ENCODE data around the gene PRKCA. TPM values are rescaled to one million over a fixed set of nuclear protein-coding genes. Genes with fewer than 3 reads are reported as not detected.

Gene PRKCA
- total RNA-seq, 3 donors from 2014 or later: 5.1 to 10.5 (median 6.6) TPM

- TF ChIP-seq POLR2AphosphoS5 (IDR thresholded peaks at IDR 0.05) (no peak), POLR2A (IDR thresholded peaks at IDR 0.05) (no peak), CTCF (IDR thresholded peaks at IDR 0.05) (no peak)
- Histone ChIP-seq H3K36me3 (no peaks in the 10 kb centered on the region), H3K4me1 (no peaks in the 10 kb centered on the region), H3K9me3 (no peaks in the 10 kb centered on the region), H3K27ac (no peak overlapping the region), H3K4me3 (no peak overlapping the region), H3K27me3 (no peaks in the 10 kb centered on the region)
- intact Hi-C loops (cut with DNase I; ENCODE audit: low total_unique reads): no loop called here
- no peak for DNase-seq (ENCODE audit: low spot score in 2 of 2)
Measured at GRCh38 chr17:66725956-66726355, 423.5 kb downstream of the PRKCA start.

- no peaks in the 10 kb centered on the region for H3K36me3 ChIP-seq
- H3K27ac ChIP-seq: no peak overlapping the region
- H3K9me3 ChIP-seq: no peaks in the 10 kb centered on the region
- H3K4me1 ChIP-seq: no peaks in the 10 kb centered on the region
- H3K4me3 ChIP-seq: no peak overlapping the region
- no peaks in the 10 kb centered on the region for H3K27me3 ChIP-seq
- intact Hi-C loops (cut with DNase I; ENCODE audit: low total_unique reads): no loop called here
- DNase-seq (ENCODE audit: low spot score in 2 of 2): no peak
- TF ChIP-seq POLR2A (IDR thresholded peaks at IDR 0.05): no peak
- no peak for TF ChIP-seq CTCF (IDR thresholded peaks at IDR 0.05)
- TF ChIP-seq POLR2AphosphoS5 (IDR thresholded peaks at IDR 0.05): no peak
Measured at GRCh38 chr17:66726371-66726770, 424.0 kb downstream of the PRKCA start.

GRCh38 chr17:66726846-66727245 lies 424.4 kb downstream of the PRKCA start:
- Histone ChIP-seq H3K27ac (no peak overlapping the region), H3K4me1 (no peaks in the 10 kb centered on the region), H3K36me3 (no peaks in the 10 kb centered on the region), H3K4me3 (no peak overlapping the region), H3K9me3 (no peaks in the 10 kb centered on the region), H3K27me3 (no peaks in the 10 kb centered on the region)
- intact Hi-C loops (cut with DNase I; ENCODE audit: low total_unique reads): no loop called here
- TF ChIP-seq CTCF (IDR thresholded peaks at IDR 0.05) (no peak), POLR2AphosphoS5 (IDR thresholded peaks at IDR 0.05) (no peak), POLR2A (IDR thresholded peaks at IDR 0.05) (no peak)
- no peak for DNase-seq (ENCODE audit: low spot score in 2 of 2)

GRCh38 chr17:66727634-66728570 lies 425.5 kb downstream of the PRKCA start:
- Histone ChIP-seq H3K9me3 (no peaks in the 10 kb centered on the region), H3K27me3 (no peaks in the 10 kb centered on the region), H3K36me3 (no peaks in the 10 kb centered on the region), H3K4me1 (no peaks in the 10 kb centered on the region), H3K27ac (no peak overlapping the region), H3K4me3 (no peak overlapping the region)
- intact Hi-C loops (cut with DNase I; ENCODE audit: low total_unique reads): no loop called here
- DNase-seq (ENCODE audit: low spot score in 2 of 2): peak in 1 of 2 donors; percentile 41
- peak; percentile 35 to 62 (median 53) for TF ChIP-seq CTCF (IDR thresholded peaks at IDR 0.05)
- no peak for TF ChIP-seq POLR2AphosphoS5 (IDR thresholded peaks at IDR 0.05)

GRCh38 chr17:66730461-66730923 lies 428.1 kb downstream of the PRKCA start:
- H3K27ac ChIP-seq: no peak overlapping the region
- TF ChIP-seq POLR2A (IDR thresholded peaks at IDR 0.05) (no peak), POLR2AphosphoS5 (IDR thresholded peaks at IDR 0.05) (no peak), CTCF (IDR thresholded peaks at IDR 0.05) (no peak)

More at GRCh38 chr17:66730461-66730923, 428.1 kb downstream of the PRKCA start:
- no peaks in the 10 kb centered on the region for H3K27me3 ChIP-seq
- no peaks in the 10 kb centered on the region for H3K4me1 ChIP-seq
- H3K36me3 ChIP-seq: no peaks in the 10 kb centered on the region
- no peak for DNase-seq (ENCODE audit: low spot score in 2 of 2)
- intact Hi-C loops (cut with DNase I; ENCODE audit: low total_unique reads): no loop called here
- no peaks in the 10 kb centered on the region for H3K9me3 ChIP-seq
- no peak overlapping the region for H3K4me3 ChIP-seq
